Measurements from ENCODE around the gene KIAA1671. TPM values are rescaled to one million over a fixed set of nuclear protein-coding genes. Genes with fewer than 3 reads are reported as not detected.

The KIAA1671 gene
- total and polyA plus RNA-seq, 2 donors: 4.1 to 8.0 TPM

DNA sequence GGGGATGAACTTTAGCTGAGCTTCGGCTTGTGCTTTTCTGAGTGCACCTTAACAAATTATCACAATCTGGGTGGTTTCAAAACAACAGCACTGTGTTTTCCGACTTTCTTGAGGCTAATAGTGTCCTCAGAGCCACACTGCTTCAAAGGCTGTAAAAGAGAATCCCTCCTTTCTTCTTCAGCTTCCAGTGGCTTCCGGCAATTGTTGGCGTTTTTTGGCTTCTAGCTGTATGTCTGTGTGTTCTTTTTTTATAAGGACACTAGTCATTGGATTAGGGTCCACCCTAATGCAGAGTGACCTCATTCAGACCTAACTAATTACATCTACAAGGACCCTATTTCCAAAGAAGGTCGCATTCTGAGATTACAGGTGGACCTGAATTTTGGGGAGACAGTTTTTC is 30.6 kb downstream of the KIAA1671 start:
- no peak overlapping the region for H3K4me3 ChIP-seq (ENCODE audit: low read length in 2 of 2)
- H3K9me3 ChIP-seq (ENCODE audit: control insufficient read depth in 2 of 2, insufficient read depth in 1 of 2, low read length in 1 of 2): no peaks in the 10 kb centered on the region
- DNase-seq (ENCODE audit: low read depth in 6 of 9, low spot score in 9 of 9): no peak
- WGBS: 92% methylated on average over 5 of the region's 5 CpGs
- no peak overlapping the region for H3K27ac ChIP-seq (ENCODE audit: low read depth in 1 of 2, low read length in 1 of 2)
- H3K27me3 ChIP-seq (ENCODE audit: control insufficient read depth in 2 of 2, insufficient read depth in 1 of 2, low read length in 1 of 2): peaks cover 0 to 5% of the 10 kb centered on the region in 2 donors
- H3K36me3 ChIP-seq (ENCODE audit: control insufficient read depth in 2 of 2, insufficient read depth in 2 of 2, low read length in 1 of 2): no peaks in the 10 kb centered on the region
- peaks cover 0 to 2% of the 10 kb centered on the region in 2 donors for H3K4me1 ChIP-seq (ENCODE audit: control insufficient read depth in 2 of 2, insufficient read depth in 2 of 2, low read length in 2 of 2)

GRCh38 chr22:24984122-24984521 is 31.6 kb downstream of the KIAA1671 start:
- no peak overlapping the region for H3K4me3 ChIP-seq (ENCODE audit: low read length in 2 of 2)
- no peaks in the 10 kb centered on the region for H3K9me3 ChIP-seq (ENCODE audit: control insufficient read depth in 2 of 2, insufficient read depth in 1 of 2, low read length in 1 of 2)
- no peak for DNase-seq (ENCODE audit: low read depth in 6 of 9, low spot score in 9 of 9)
- H3K4me1 ChIP-seq (ENCODE audit: control insufficient read depth in 2 of 2, insufficient read depth in 2 of 2, low read length in 2 of 2): peaks cover 0 to 2% of the 10 kb centered on the region in 2 donors
- H3K27ac ChIP-seq (ENCODE audit: low read depth in 1 of 2, low read length in 1 of 2): no peak overlapping the region
- H3K36me3 ChIP-seq (ENCODE audit: control insufficient read depth in 2 of 2, insufficient read depth in 2 of 2, low read length in 1 of 2): no peaks in the 10 kb centered on the region
- H3K27me3 ChIP-seq (ENCODE audit: control insufficient read depth in 2 of 2, insufficient read depth in 1 of 2, low read length in 1 of 2): peaks cover 0 to 5% of the 10 kb centered on the region in 2 donors
- 98% methylated on average over 1 of the region's 1 CpG for WGBS

- Histone ChIP-seq H3K9me3 (ENCODE audit: control insufficient read depth in 2 of 2, insufficient read depth in 1 of 2, low read length in 1 of 2) (no peaks in the 10 kb centered on the region), H3K4me3 (ENCODE audit: low read length in 2 of 2) (no peak overlapping the region), H3K36me3 (ENCODE audit: control insufficient read depth in 2 of 2, insufficient read depth in 2 of 2, low read length in 1 of 2) (no peaks in the 10 kb centered on the region), H3K27ac (ENCODE audit: low read depth in 1 of 2, low read length in 1 of 2) (peak overlapping the region in 1 of 2 donors; percentile 17), H3K27me3 (ENCODE audit: control insufficient read depth in 2 of 2, insufficient read depth in 1 of 2, low read length in 1 of 2) (peaks cover 0 to 5% of the 10 kb centered on the region in 2 donors), H3K4me1 (ENCODE audit: control insufficient read depth in 2 of 2, insufficient read depth in 2 of 2, low read length in 2 of 2) (peaks cover 0 to 2% of the 10 kb centered on the region in 2 donors)
- WGBS: 17% methylated on average over 9 of the region's 9 CpGs
- no peak for DNase-seq (ENCODE audit: low read depth in 6 of 9, low spot score in 9 of 9)
Measured at GRCh38 chr22:24985826-24986214, 33.3 kb downstream of the KIAA1671 start.

GRCh38 chr22:24986816-24987215 is 34.3 kb downstream of the KIAA1671 start:
- WGBS: 91% methylated on average over 4 of the region's 4 CpGs

GRCh38 chr22:24989135-24989534 is 36.6 kb downstream of the KIAA1671 start:
- 96% methylated on average over 2 of the region's 2 CpGs for WGBS
- Histone ChIP-seq H3K36me3 (ENCODE audit: control insufficient read depth in 2 of 2, insufficient read depth in 2 of 2, low read length in 1 of 2) (no peaks in the 10 kb centered on the region), H3K27me3 (ENCODE audit: control insufficient read depth in 2 of 2, insufficient read depth in 1 of 2, low read length in 1 of 2) (peaks cover 0 to 5% of the 10 kb centered on the region in 2 donors), H3K4me3 (ENCODE audit: low read length in 2 of 2) (no peak overlapping the region), H3K9me3 (ENCODE audit: control insufficient read depth in 2 of 2, insufficient read depth in 1 of 2, low read length in 1 of 2) (no peaks in the 10 kb centered on the region), H3K4me1 (ENCODE audit: control insufficient read depth in 2 of 2, insufficient read depth in 2 of 2, low read length in 2 of 2) (peaks cover 0 to 2% of the 10 kb centered on the region in 2 donors), H3K27ac (ENCODE audit: low read depth in 1 of 2, low read length in 1 of 2) (no peak overlapping the region)
- no peak for DNase-seq (ENCODE audit: low read depth in 6 of 9, low spot score in 9 of 9)

More at GRCh38 chr22:24986816-24987215, 34.3 kb downstream of the KIAA1671 start:
- peaks cover 0 to 2% of the 10 kb centered on the region in 2 donors for H3K4me1 ChIP-seq (ENCODE audit: control insufficient read depth in 2 of 2, insufficient read depth in 2 of 2, low read length in 2 of 2)
- H3K27ac ChIP-seq (ENCODE audit: low read depth in 1 of 2, low read length in 1 of 2): no peak overlapping the region
- H3K36me3 ChIP-seq (ENCODE audit: control insufficient read depth in 2 of 2, insufficient read depth in 2 of 2, low read length in 1 of 2): no peaks in the 10 kb centered on the region
- peaks cover 0 to 5% of the 10 kb centered on the region in 2 donors for H3K27me3 ChIP-seq (ENCODE audit: control insufficient read depth in 2 of 2, insufficient read depth in 1 of 2, low read length in 1 of 2)
- H3K9me3 ChIP-seq (ENCODE audit: control insufficient read depth in 2 of 2, insufficient read depth in 1 of 2, low read length in 1 of 2): no peaks in the 10 kb centered on the region
- no peak overlapping the region for H3K4me3 ChIP-seq (ENCODE audit: low read length in 2 of 2)
- no peak for DNase-seq (ENCODE audit: low read depth in 6 of 9, low spot score in 9 of 9)

- no peak for DNase-seq (ENCODE audit: low read depth in 6 of 9, low spot score in 9 of 9)
- no peaks in the 10 kb centered on the region for H3K36me3 ChIP-seq (ENCODE audit: control insufficient read depth in 2 of 2, insufficient read depth in 2 of 2, low read length in 1 of 2)
- H3K27ac ChIP-seq (ENCODE audit: low read depth in 1 of 2, low read length in 1 of 2): no peak overlapping the region
- no peaks in the 10 kb centered on the region for H3K9me3 ChIP-seq (ENCODE audit: control insufficient read depth in 2 of 2, insufficient read depth in 1 of 2, low read length in 1 of 2)
- no peak overlapping the region for H3K4me3 ChIP-seq (ENCODE audit: low read length in 2 of 2)
- H3K4me1 ChIP-seq (ENCODE audit: control insufficient read depth in 2 of 2, insufficient read depth in 2 of 2, low read length in 2 of 2): peaks cover 0 to 2% of the 10 kb centered on the region in 2 donors
- WGBS: 88% methylated on average over 5 of the region's 5 CpGs
- H3K27me3 ChIP-seq (ENCODE audit: control insufficient read depth in 2 of 2, insufficient read depth in 1 of 2, low read length in 1 of 2): peaks cover 0 to 5% of the 10 kb centered on the region in 2 donors
Measured at GRCh38 chr22:24989541-24989951, 37.0 kb downstream of the KIAA1671 start.

DNA sequence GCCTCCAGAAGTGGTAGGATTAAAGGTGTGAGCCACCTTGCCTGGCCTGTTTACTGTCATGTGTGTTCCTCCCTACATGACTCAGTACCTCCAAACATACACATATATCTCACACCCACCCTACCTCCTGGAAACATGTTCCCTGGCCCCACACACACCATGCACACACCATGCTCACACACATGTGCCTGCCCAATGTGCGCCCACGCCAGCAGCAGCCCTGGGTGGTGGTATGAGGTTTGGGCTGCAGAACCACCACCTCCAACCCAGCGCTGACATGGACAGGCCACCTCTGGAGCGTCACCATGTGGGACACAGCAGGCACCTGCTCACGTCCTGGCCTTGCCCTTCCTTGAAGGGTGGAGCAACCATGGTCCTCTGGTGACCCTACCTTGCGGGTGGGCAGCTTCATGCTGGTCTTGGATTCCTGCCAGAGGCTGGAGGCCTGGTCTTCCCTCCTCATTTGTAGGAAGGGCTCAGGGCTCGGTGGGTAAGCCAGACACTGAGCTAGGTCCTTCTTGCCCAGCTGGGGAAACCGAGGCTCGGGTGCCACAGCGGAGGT is 37.9 kb downstream of the KIAA1671 start:
- DNase-seq (ENCODE audit: low read depth in 6 of 9, low spot score in 9 of 9): no peak
- Histone ChIP-seq H3K36me3 (ENCODE audit: control insufficient read depth in 2 of 2, insufficient read depth in 2 of 2, low read length in 1 of 2) (no peaks in the 10 kb centered on the region), H3K4me3 (ENCODE audit: low read length in 2 of 2) (no peak overlapping the region), H3K27me3 (ENCODE audit: control insufficient read depth in 2 of 2, insufficient read depth in 1 of 2, low read length in 1 of 2) (peaks cover 0 to 5% of the 10 kb centered on the region in 2 donors), H3K27ac (ENCODE audit: low read depth in 1 of 2, low read length in 1 of 2) (no peak overlapping the region), H3K9me3 (ENCODE audit: control insufficient read depth in 2 of 2, insufficient read depth in 1 of 2, low read length in 1 of 2) (no peaks in the 10 kb centered on the region), H3K4me1 (ENCODE audit: control insufficient read depth in 2 of 2, insufficient read depth in 2 of 2, low read length in 2 of 2) (peaks cover 0 to 2% of the 10 kb centered on the region in 2 donors)
- WGBS: 97% methylated on average over 10 of the region's 10 CpGs

- H3K27me3 ChIP-seq (ENCODE audit: control insufficient read depth in 2 of 2, insufficient read depth in 1 of 2, low read length in 1 of 2): no peaks in the 10 kb centered on the region
- H3K4me1 ChIP-seq (ENCODE audit: control insufficient read depth in 2 of 2, insufficient read depth in 2 of 2, low read length in 2 of 2): peaks cover 0 to 5% of the 10 kb centered on the region in 2 donors
- WGBS: 66% methylated on average over 7 of the region's 7 CpGs
- H3K4me3 ChIP-seq (ENCODE audit: low read length in 2 of 2): no peak overlapping the region
- DNase-seq (ENCODE audit: low read depth in 6 of 9, low spot score in 9 of 9): no peak
- no peaks in the 10 kb centered on the region for H3K9me3 ChIP-seq (ENCODE audit: control insufficient read depth in 2 of 2, insufficient read depth in 1 of 2, low read length in 1 of 2)
- no peak overlapping the region for H3K27ac ChIP-seq (ENCODE audit: low read depth in 1 of 2, low read length in 1 of 2)
- H3K36me3 ChIP-seq (ENCODE audit: control insufficient read depth in 2 of 2, insufficient read depth in 2 of 2, low read length in 1 of 2): no peaks in the 10 kb centered on the region
Measured at GRCh38 chr22:24992946-24993345, 40.4 kb downstream of the KIAA1671 start.

DNA sequence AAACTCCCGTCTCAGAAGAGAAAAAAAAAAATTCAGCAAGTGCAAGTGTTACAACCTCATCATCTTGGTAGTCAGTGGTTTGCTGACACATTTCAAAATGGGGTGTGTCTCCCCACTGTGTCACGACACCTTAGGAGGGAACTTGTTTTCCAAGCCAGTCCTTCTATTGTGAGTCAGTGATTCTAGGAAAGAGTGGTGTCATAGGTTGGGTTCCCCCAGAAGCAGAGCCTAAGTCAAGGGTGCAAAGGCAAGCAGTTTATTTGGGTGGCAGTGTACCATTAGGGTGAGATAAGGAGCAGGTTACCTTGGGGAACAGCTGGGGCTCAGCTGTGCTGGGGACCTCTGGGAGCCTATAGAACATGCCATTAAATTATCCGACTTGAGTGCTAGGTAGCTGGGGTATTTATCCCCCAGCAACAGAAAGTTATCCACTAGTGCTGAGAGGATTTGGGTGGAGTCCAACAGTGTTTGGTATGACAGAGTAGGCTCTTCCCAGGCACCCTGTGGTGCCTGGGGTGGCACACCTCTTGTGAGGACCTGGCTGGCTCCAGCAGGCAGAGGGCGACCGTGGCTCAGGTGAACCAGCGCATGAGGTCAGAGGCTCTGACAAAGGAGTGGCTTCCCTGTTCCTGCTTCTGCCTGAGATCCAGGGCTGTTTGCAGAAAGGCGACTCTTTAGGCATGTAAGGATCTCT is 41.7 kb downstream of the KIAA1671 start:
- Histone ChIP-seq H3K4me1 (ENCODE audit: control insufficient read depth in 2 of 2, insufficient read depth in 2 of 2, low read length in 2 of 2) (peaks cover 0 to 5% of the 10 kb centered on the region in 2 donors), H3K27me3 (ENCODE audit: control insufficient read depth in 2 of 2, insufficient read depth in 1 of 2, low read length in 1 of 2) (no peaks in the 10 kb centered on the region), H3K4me3 (ENCODE audit: low read length in 2 of 2) (no peak overlapping the region), H3K36me3 (ENCODE audit: control insufficient read depth in 2 of 2, insufficient read depth in 2 of 2, low read length in 1 of 2) (no peaks in the 10 kb centered on the region), H3K27ac (ENCODE audit: low read depth in 1 of 2, low read length in 1 of 2) (no peak overlapping the region), H3K9me3 (ENCODE audit: control insufficient read depth in 2 of 2, insufficient read depth in 1 of 2, low read length in 1 of 2) (no peaks in the 10 kb centered on the region)
- no peak for DNase-seq (ENCODE audit: low read depth in 6 of 9, low spot score in 9 of 9)
- WGBS: 80% methylated on average over 7 of the region's 7 CpGs

Data from thymus (tissue), 11 donors.